Suprapubic skin (tissue), 3 donors: ENCODE measurements around the gene RFPL3.

Experiments
- EP300 ChIP-seq: sonication (generic); formaldehyde crosslinking; IDR thresholded peaks from one replicate; pipeline ENCODE4 v1.6.1; 2017; ENCODE audit warnings: antibody characterized with exemption
- TF ChIP-seq, protein P1 (sequence below), 2 donors: fragments of 200-600 bp in 1 of 2; fragments of 450-650 bp in 1 of 2; sonication (generic) in 1 of 2; IDR thresholded peaks; one replicate each; pipeline ENCODE4 v1.5.1; 2016 to 2019; ENCODE audit warnings: antibody characterized with exemption in 2 of 2, mild to moderate bottlenecking in 1 of 2, moderate library complexity in 1 of 2

DNA sequence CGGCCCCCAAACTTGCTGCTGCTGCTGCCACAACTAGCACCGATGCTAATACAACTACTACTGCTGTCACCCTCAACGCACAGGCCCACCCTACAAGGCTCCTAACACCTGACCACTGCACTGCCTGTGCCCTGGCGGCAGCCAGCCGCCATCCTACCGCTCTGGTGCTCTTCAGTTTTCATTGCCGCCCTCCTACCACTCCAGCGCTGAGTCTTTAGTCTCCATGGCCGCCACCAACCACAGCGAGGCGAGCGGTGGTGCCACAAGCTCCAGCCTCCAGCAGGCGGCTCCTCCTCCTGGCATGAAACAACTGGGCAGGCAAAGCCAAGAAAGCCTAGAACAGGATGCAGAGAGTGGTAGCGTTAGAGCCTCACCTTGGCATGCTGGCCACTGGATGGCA lies 5.0 kb upstream of the RFPL3 start:
- TF ChIP-seq, protein P1, sequence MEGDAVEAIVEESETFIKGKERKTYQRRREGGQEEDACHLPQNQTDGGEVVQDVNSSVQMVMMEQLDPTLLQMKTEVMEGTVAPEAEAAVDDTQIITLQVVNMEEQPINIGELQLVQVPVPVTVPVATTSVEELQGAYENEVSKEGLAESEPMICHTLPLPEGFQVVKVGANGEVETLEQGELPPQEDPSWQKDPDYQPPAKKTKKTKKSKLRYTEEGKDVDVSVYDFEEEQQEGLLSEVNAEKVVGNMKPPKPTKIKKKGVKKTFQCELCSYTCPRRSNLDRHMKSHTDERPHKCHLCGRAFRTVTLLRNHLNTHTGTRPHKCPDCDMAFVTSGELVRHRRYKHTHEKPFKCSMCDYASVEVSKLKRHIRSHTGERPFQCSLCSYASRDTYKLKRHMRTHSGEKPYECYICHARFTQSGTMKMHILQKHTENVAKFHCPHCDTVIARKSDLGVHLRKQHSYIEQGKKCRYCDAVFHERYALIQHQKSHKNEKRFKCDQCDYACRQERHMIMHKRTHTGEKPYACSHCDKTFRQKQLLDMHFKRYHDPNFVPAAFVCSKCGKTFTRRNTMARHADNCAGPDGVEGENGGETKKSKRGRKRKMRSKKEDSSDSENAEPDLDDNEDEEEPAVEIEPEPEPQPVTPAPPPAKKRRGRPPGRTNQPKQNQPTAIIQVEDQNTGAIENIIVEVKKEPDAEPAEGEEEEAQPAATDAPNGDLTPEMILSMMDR (IDR thresholded peaks at IDR 0.05): no peak
- TF ChIP-seq EP300: no peak
